GM12878 (cell line): Measurements from ENCODE around the gene NCAPD3. TPM values are rescaled to one million over a fixed set of nuclear protein-coding genes. Genes with fewer than 3 reads are reported as not detected.

ENCODE experiments used
- ATAC-seq: fragments of 200-7000 bp; cut with Tn5 transposase; 3 replicates; pipeline ENCODE4 v1.9.1; 2020; ENCODE audit warnings: mild to moderate bottlenecking, moderate library complexity
- BruUV-seq: library from RNA; stranded (reverse); fragments of 400-500 nt; replicated peaks from 2 replicates; lab custom pipeline; 2021; lab: Mats Ljungman, UMichigan
- CTCF ChIA-PET: fragments of 300-600 bp; sonication (Branson Sonifier 250); formaldehyde crosslinking; extraction: SDS; loops from one replicate; lab custom pipeline; 2021; ENCODE audit warnings: inconsistent platforms; lab: Yijun Ruan, JAX
- POLR2A ChIA-PET: fragments of 350-600 bp; formaldehyde crosslinking; extraction: SDS; loops from one replicate; lab custom pipeline; 2021; ENCODE audit warnings: inconsistent platforms; lab: Charles Lee
- RAD21 ChIA-PET: fragments of 300-600 bp; sonication (Branson Sonifier 250); formaldehyde crosslinking; loops from one replicate; lab custom pipeline; 2023; ENCODE audit warnings: antibody characterized with exemption; ENCODE audit not compliant: unreplicated experiment; lab: Charles Lee
- SMC1A ChIA-PET: fragments of 300-600 bp; sonication (Branson Sonifier 250); formaldehyde crosslinking; loops from one replicate; lab custom pipeline; 2023; ENCODE audit not compliant: unreplicated experiment, uncharacterized antibody; lab: Charles Lee
- DNase-seq: peaks from one replicate; pipeline ENCODE4 v3.0.0-alpha.2; 2011; ENCODE audit warnings: low read depth, low spot score
- FAIRE-seq: peaks from 3 replicates; lab custom pipeline; 2011; peaks lifted over from hg19 to GRCh38; lab: Jason Lieb, UNC
- H2AFZ ChIP-seq: 2 replicates; pipeline ENCODE4 v1.6.0; 2011; ENCODE audit warnings: low read depth, low read length, control low read depth; ENCODE audit not compliant: control insufficient read depth
- H3K27ac ChIP-seq: 2 replicates; pipeline ENCODE4 v1.5.1; 2011; ENCODE audit warnings: control low read depth; ENCODE audit not compliant: control insufficient read depth, insufficient read depth
- H3K27me3 ChIP-seq, 2 experiments: replicated peaks in 1 of 2; 2 replicates each; pipeline versions ENCODE4 v1.6.0 to v1.6.1; 2011; ENCODE audit warnings: low read length in 1 of 2; ENCODE audit not compliant: control insufficient read depth in 2 of 2, insufficient read depth in 2 of 2
- H3K36me3 ChIP-seq, 2 experiments: 2 replicates each; pipeline ENCODE4 v1.5.1; 2011; ENCODE audit warnings: low read length in 1 of 2; ENCODE audit not compliant: control insufficient read depth in 2 of 2, insufficient read depth in 2 of 2
- H3K4me1 ChIP-seq: 2 replicates; pipeline ENCODE4 v1.6.1; 2011; ENCODE audit warnings: mild to moderate bottlenecking, low read length, moderate library complexity, mixed read lengths; ENCODE audit not compliant: control insufficient read depth, insufficient read depth
- H3K4me2 ChIP-seq: 2 replicates; pipeline ENCODE4 v1.6.0; 2011; ENCODE audit warnings: control low read depth; ENCODE audit not compliant: control insufficient read depth, insufficient read depth
- H3K4me3 ChIP-seq: fragments of 200-600 bp; sonication (generic); 2 replicates; pipeline ENCODE4 v1.5.1; 2016
- H3K79me2 ChIP-seq: 2 replicates; pipeline ENCODE4 v1.6.0; 2011; ENCODE audit warnings: low read length; ENCODE audit not compliant: control insufficient read depth, insufficient read depth
- H3K9ac ChIP-seq: 2 replicates; pipeline ENCODE4 v1.8.0; 2011; ENCODE audit warnings: low read length, control low read depth, mixed read lengths; ENCODE audit not compliant: control insufficient read depth, insufficient read depth
- H3K9me3 ChIP-seq: replicated peaks from 3 replicates; pipeline ENCODE4 v1.5.1; 2011; ENCODE audit warnings: mild to moderate bottlenecking, low read length; ENCODE audit not compliant: control insufficient read depth, insufficient read depth
- H4K20me1 ChIP-seq: 2 replicates; pipeline ENCODE4 v1.6.0; 2011; ENCODE audit not compliant: control insufficient read depth, insufficient read depth
- EZH2 ChIP-seq: IDR thresholded peaks from 2 replicates; pipeline ENCODE4 v1.6.1; 2012; ENCODE audit warnings: low read depth, mild to moderate bottlenecking, control low read depth, inconsistent platforms, low read length, borderline replicate concordance; ENCODE audit not compliant: control insufficient read depth
- FOXK2 ChIP-seq: fragments of 450-650 bp; IDR thresholded peaks from 2 replicates; pipeline ENCODE4 v1.6.1; 2017; ENCODE audit warnings: mild to moderate bottlenecking, moderate library complexity
- HDGF ChIP-seq: fragments of 450-650 bp; IDR thresholded peaks from 2 replicates; pipeline ENCODE4 v1.6.1; 2016; ENCODE audit warnings: antibody characterized with exemption
- MEF2A ChIP-seq: IDR thresholded peaks from 2 replicates; pipeline ENCODE4 v1.6.1; 2011; ENCODE audit warnings: low read depth, mild to moderate bottlenecking, low read length, moderate library complexity; ENCODE audit not compliant: insufficient read depth
- POLR2A ChIP-seq: IDR thresholded peaks from 2 replicates; pipeline ENCODE4 v1.6.1; 2011; ENCODE audit warnings: low read depth, mild to moderate bottlenecking, low read length
- POU2F2 ChIP-seq: IDR thresholded peaks from 3 replicates; pipeline ENCODE4 v1.6.1; 2011; ENCODE audit warnings: low read depth, mild to moderate bottlenecking, low read length, borderline replicate concordance
- RFX5 ChIP-seq: IDR thresholded peaks from 2 replicates; pipeline ENCODE4 v1.6.1; 2011; ENCODE audit warnings: low read depth, low read length, improper control_type of control experiment
- SIX5 ChIP-seq: IDR thresholded peaks from 2 replicates; pipeline ENCODE4 v1.6.1; 2011; ENCODE audit warnings: mild to moderate bottlenecking, low read depth, low read length, moderate library complexity; ENCODE audit not compliant: severe bottlenecking
- SMARCA5 ChIP-seq: fragments of 450-650 bp; IDR thresholded peaks from 2 replicates; pipeline ENCODE4 v1.6.1; 2017; ENCODE audit warnings: mild to moderate bottlenecking
- STAT3 ChIP-seq: IDR thresholded peaks from 2 replicates; pipeline ENCODE4 v1.6.1; 2011; ENCODE audit warnings: low read depth, low read length, improper control_type of control experiment
- TARDBP ChIP-seq: IDR thresholded peaks from 2 replicates; pipeline ENCODE4 v1.6.1; 2016; ENCODE audit warnings: borderline replicate concordance
- WRNIP1 ChIP-seq: IDR thresholded peaks from 2 replicates; pipeline ENCODE4 v1.6.1; 2011; ENCODE audit warnings: low read depth, low read length, improper control_type of control experiment, borderline replicate concordance
- ZSCAN29 ChIP-seq: fragments of 450-650 bp; IDR thresholded peaks from 2 replicates; pipeline ENCODE4 v1.6.1; 2017; ENCODE audit warnings: mild to moderate bottlenecking, moderate library complexity
- WGBS: methylation state at CpG from one replicate; pipeline ENCODE4 v1.1.6; 2016; ENCODE audit warnings: low lambda C conversion rate; ENCODE audit not compliant: insufficient replicate concordance, insufficient coverage; ENCODE audit errors: missing lambda C conversion rate; 5-methylcytosine and 5-hydroxymethylcytosine counted together
- in situ Hi-C: fragments of 300-500 bp; cut with MboI; formaldehyde crosslinking; loops from 9 replicates; pipeline ENCODE4 v1.14.3; 2018; ENCODE audit warnings: mixed read lengths
- intact Hi-C: fragments of 100-400 bp; cut with micrococcal nuclease; formaldehyde crosslinking; loops from one replicate; pipeline ENCODE4 v1.14.2; 2022; ENCODE audit not compliant: unreplicated experiment
- polyA plus RNA-seq, 11 experiments: library from polyadenylated mRNA; depleted of rRNA in 4 of 11; unstranded in 6 of 11; stranded (reverse) in 5 of 11; fragments of >200 nt; fragmentation: Nextera tagmentation in 4 of 11; fragmentation: Illumina TruSeq in 1 of 11; extraction: Ambion mirVana in 4 of 11; extraction: Trizol in 1 of 11; gene quantifications; 1 replicate in 1 of 11; 2 replicates in 10 of 11; pipeline versions ENCODE4 v1.2.1 to v1.2.3, GENCODE V29; 2011 to 2016; ENCODE audit warnings: inconsistent platforms in 2 of 11, missing spikeins in 2 of 11, low read depth in 1 of 11
- total RNA-seq, 4 experiments: library from RNA; depleted of rRNA in 3 of 4; stranded (reverse); fragments of >200 nt in 3 of 4; fragmentation: Illumina TruSeq in 1 of 4; extraction: Trizol in 1 of 4; gene quantifications; 2 replicates each; pipeline versions ENCODE4 v1.2.1 to v1.2.3, GENCODE V29; 2013 to 2021
- TF ChIP-seq, protein P1 (sequence below): fragments of 150-350 bp; IDR thresholded peaks from 2 replicates; pipeline ENCODE4 v1.6.1; 2014; ENCODE audit warnings: mild to moderate bottlenecking, low read depth, low read length

NCAPD3 gene
- total and polyA plus RNA-seq, 10 of the 15 experiments (the other 5 are each of a cell fraction or from before 2014, with no cell fraction given), result 14.9 to 58.2 (median 48.2) TPM

GRCh38 chr11:134178032-134178674, 45.6 kb downstream of the NCAPD3 start:
- no peak for ATAC-seq

More at GRCh38 chr11:134178032-134178674, 45.6 kb downstream of the NCAPD3 start:
- POLR2A ChIA-PET, result no interaction called here
- no peak for DNase-seq
- no peak for TF ChIP-seq RFX5
- no peak for TF ChIP-seq SIX5
- TF ChIP-seq ZSCAN29, result no peak
- TF ChIP-seq HDGF, result no peak
- no peak for TF ChIP-seq SMARCA5
- no peak for TF ChIP-seq POU2F2
- no peak for TF ChIP-seq FOXK2
- no peak for TF ChIP-seq TARDBP
- no peak for TF ChIP-seq STAT3
- TF ChIP-seq WRNIP1, result no peak
- TF ChIP-seq POLR2A, result no peak
- no peak for TF ChIP-seq MEF2A
- TF ChIP-seq EZH2, result no peak
- TF ChIP-seq, protein P1, sequence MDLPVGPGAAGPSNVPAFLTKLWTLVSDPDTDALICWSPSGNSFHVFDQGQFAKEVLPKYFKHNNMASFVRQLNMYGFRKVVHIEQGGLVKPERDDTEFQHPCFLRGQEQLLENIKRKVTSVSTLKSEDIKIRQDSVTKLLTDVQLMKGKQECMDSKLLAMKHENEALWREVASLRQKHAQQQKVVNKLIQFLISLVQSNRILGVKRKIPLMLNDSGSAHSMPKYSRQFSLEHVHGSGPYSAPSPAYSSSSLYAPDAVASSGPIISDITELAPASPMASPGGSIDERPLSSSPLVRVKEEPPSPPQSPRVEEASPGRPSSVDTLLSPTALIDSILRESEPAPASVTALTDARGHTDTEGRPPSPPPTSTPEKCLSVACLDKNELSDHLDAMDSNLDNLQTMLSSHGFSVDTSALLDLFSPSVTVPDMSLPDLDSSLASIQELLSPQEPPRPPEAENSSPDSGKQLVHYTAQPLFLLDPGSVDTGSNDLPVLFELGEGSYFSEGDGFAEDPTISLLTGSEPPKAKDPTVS, result no peak
- TF ChIP-seq, all 136 proteins: peak for 0
- no peak overlapping the region for H3K27ac ChIP-seq
- no peak overlapping the region for H3K4me3 ChIP-seq
- H2AFZ ChIP-seq, result no peak overlapping the region
- no peaks in the 10 kb centered on the region for H3K9me3 ChIP-seq
- SMC1A ChIA-PET, result no interaction called here
- intact Hi-C loops, result no loop called here
- BruUV-seq, result no TSS peak
- H3K4me1 ChIP-seq, result no peaks in the 10 kb centered on the region
- WGBS, result 97% methylated on average over 5 of the region's 5 CpGs
- in situ Hi-C loops, result no loop called here
- no peak for FAIRE-seq
- no peak overlapping the region for H3K9ac ChIP-seq
- CTCF ChIA-PET, result no interaction called here
- H3K36me3 ChIP-seq, result peaks cover 17 to 34% of the 10 kb centered on the region in 2 experiments
- no peaks in the 10 kb centered on the region for H3K27me3 ChIP-seq
- no peaks in the 10 kb centered on the region for H4K20me1 ChIP-seq
- H3K79me2 ChIP-seq, result no peaks in the 10 kb centered on the region
- no peak overlapping the region for H3K4me2 ChIP-seq
- RAD21 ChIA-PET, result no interaction called here
